Small intestine (tissue), 7 donors: ENCODE results near the gene PADI6. TPM values are rescaled to one million over a fixed set of nuclear protein-coding genes. Genes with fewer than 3 reads are reported as not detected.

Experiments used
- DNase-seq, 2 donors: peaks; one replicate each; pipeline versions ENCODE4 v3.0.0 to v3.0.0-alpha.2; 2013
- FAIRE-seq: peaks from 2 replicates; lab custom pipeline; 2012; peaks lifted over from hg19 to GRCh38; lab: Jason Lieb, UNC
- H3K27ac ChIP-seq, 3 donors: one replicate each; pipeline ENCODE4 v1.5.1; 2013; ENCODE audit warnings: low read length in 2 of 3, mild to moderate bottlenecking in 2 of 3, control low read depth in 1 of 3, inconsistent platforms in 1 of 3, low read depth in 1 of 3, moderate library complexity in 1 of 3
- H3K27me3 ChIP-seq, 3 donors: one replicate each; pipeline ENCODE4 v1.6.1; 2013; ENCODE audit warnings: low read length in 3 of 3, inconsistent platforms in 1 of 3; ENCODE audit not compliant: control insufficient read depth in 3 of 3, insufficient read depth in 3 of 3
- H3K36me3 ChIP-seq, 3 donors: one replicate each; pipeline ENCODE4 v1.6.1; 2013; ENCODE audit warnings: low read length in 3 of 3, inconsistent platforms in 1 of 3, low read depth in 1 of 3, mild to moderate bottlenecking in 1 of 3, moderate library complexity in 1 of 3; ENCODE audit not compliant: control insufficient read depth in 3 of 3, insufficient read depth in 2 of 3
- H3K4me1 ChIP-seq, 3 donors: one replicate each; pipeline ENCODE4 v1.6.1; 2013; ENCODE audit warnings: low read length in 2 of 3, inconsistent platforms in 1 of 3, low read depth in 1 of 3, mild to moderate bottlenecking in 1 of 3, moderate library complexity in 1 of 3; ENCODE audit not compliant: control insufficient read depth in 3 of 3, insufficient read depth in 2 of 3
- H3K4me3 ChIP-seq, 3 donors: one replicate each; pipeline ENCODE4 v1.5.1; 2013; ENCODE audit warnings: low read length in 3 of 3, control low read depth in 1 of 3, inconsistent platforms in 1 of 3, low read depth in 1 of 3, mild to moderate bottlenecking in 1 of 3, moderate library complexity in 1 of 3
- H3K9me3 ChIP-seq, 2 donors: one replicate each; pipeline ENCODE4 v1.6.1; 2013; ENCODE audit warnings: low read depth in 1 of 2, low read length in 1 of 2; ENCODE audit not compliant: control insufficient read depth in 2 of 2, insufficient read depth in 1 of 2
- WGBS, 3 donors: extraction: QIAGEN DNeasy Blood & Tissue Kit; methylation state at CpG; one replicate each; pipeline ENCODE4 v1.1.7; 2013; 5-methylcytosine and 5-hydroxymethylcytosine counted together
- polyA plus RNA-seq, 4 donors: library from polyadenylated mRNA; stranded (reverse) in 3 of 4; unstranded in 1 of 4; fragments of 200-250 nt in 3 of 4; fragments of 120-200 nt in 1 of 4; gene quantifications; one replicate each; pipeline versions ENCODE4 v1.2.1 to v1.2.3, GENCODE V29; 2013
- donor health status: healthy with polysubstance abuse.
- donor health status: control.
- donor health status: control.
- donor health status: Bipolar disorder and iron deficiency.
- donor health status: healthy.

The PADI6 gene
- polyA plus RNA-seq, 4 donors = not detected

- WGBS, 3 donors = 0 to 1% (median 1%) methylated on average over 53 to 78 of the region's 78 CpGs
- Histone ChIP-seq H3K4me3 (peak overlapping the region; percentile 82 to 93 (median 88)), H3K27me3 (peaks cover 0 to 16% (median 0%) of the 10 kb centered on the region in 3 donors), H3K27ac (peak overlapping the region; percentile 76 to 88 (median 81)), H3K36me3 (peaks cover 0 to 26% (median 0%) of the 10 kb centered on the region in 3 donors), H3K4me1 (peaks cover 0 to 11% (median 0%) of the 10 kb centered on the region in 3 donors), H3K9me3 (no peaks in the 10 kb centered on the region)
- DNase-seq = peak; percentile 57 to 83
- FAIRE-seq = no peak
Measured at GRCh38 chr1:17438318-17439249, 66.6 kb downstream of the PADI6 start.

DNA sequence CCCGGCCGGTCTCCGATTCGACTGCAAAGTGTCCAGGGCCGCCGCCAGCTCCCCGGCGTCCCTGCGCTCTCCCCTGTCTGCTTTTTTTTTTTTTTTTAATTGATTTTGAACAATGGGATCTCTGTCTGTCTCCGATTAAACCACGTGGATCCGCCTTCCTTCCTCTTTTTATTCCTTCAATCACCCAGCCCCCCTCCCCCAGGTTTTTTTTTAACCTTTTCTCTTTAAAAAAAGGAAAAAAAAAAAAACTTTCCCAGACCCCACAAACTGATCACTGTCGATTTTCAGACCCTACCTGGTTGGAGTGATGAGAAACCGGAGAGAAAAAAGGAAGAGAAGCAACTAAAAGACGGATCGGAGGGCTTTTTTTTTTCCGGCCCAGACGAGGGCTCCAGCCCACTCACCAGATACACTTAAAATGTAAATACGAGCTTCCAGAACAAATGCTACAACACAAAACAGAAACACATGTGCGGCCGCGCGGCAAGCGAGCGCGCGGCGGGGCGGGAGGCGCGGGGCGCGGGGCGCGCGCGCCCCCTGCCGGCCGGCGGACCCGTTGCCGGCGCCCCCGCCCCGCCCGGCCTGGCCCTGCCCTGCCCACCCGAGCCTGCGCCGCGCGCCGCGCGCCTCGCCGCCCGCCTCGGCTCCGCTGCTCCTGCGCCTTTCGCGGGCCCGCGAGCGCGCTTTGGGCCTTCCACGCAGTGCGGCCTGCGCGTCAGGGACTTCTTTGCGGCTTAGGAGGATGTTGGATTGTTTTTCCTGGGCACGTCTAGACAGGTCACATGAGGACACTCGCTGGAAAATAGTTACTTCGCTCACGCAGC lies 67.5 kb downstream of the PADI6 start, which contains the start of gene RCC2:
Gene RCC2 (minus strand): TSS at position 428 of the 824 bp plus-strand sequence. CDS start 1,163 bp downstream, outside the sequence.
- 0 to 1% (median 1%) methylated on average over 68 to 75 of the region's 75 CpGs for WGBS, 3 donors
- no peak for FAIRE-seq
- H3K27me3 ChIP-seq = peaks cover 0 to 16% (median 0%) of the 10 kb centered on the region in 3 donors
- peak; percentile 65 to 79 for DNase-seq
- peak within 1 kb of the TSS; percentile 76 to 88 (median 81) for H3K27ac ChIP-seq
- peak within 1 kb of the TSS; percentile 82 to 93 (median 88) for H3K4me3 ChIP-seq
- peaks cover 0 to 19% (median 0%) of the 10 kb centered on the region in 3 donors for H3K36me3 ChIP-seq
- H3K9me3 ChIP-seq = no peaks in the 10 kb centered on the region
- H3K4me1 ChIP-seq = peaks cover 0 to 11% (median 0%) of the 10 kb centered on the region in 3 donors

DNA sequence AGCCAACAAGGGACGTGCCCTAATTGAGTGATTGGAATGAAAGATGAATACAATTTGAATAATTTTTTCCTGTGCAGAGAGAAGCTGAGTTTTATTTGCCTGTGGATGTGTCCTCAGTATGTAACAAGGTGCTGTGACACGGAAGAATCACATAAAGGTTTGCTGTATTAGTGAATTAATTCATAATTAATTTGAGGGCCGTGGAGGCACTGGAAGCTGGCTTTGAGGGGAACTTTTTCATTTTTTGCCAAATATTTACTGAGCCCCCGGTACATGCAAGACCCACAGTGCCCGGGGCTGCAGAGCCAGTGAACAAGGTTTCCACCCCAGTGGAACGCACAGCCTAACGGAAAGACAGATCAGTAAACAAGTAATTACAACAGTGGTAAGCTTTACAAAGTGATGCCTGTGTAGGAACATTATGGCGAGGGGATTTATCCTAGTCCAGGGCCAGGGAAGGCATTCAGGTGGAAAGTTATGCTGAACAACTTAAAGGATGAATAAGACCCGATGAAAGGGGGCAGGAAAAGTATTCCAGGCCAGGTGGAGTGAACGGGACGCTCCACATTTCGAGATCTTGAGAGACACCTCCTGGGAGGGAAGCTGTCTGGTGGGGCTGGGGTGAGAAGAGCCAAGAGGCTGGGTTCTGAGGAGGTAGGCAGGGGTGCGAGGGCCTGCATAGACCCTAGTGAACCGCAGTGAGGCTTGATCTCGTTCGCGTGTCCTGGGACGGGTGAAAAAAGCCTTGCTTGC lies 68.3 kb downstream of the PADI6 start:
- Histone ChIP-seq H3K27ac (peak overlapping the region in 1 of 3 donors; percentile 73), H3K4me1 (peaks cover 0 to 11% (median 0%) of the 10 kb centered on the region in 3 donors), H3K27me3 (peaks cover 0 to 16% (median 0%) of the 10 kb centered on the region in 3 donors), H3K9me3 (no peaks in the 10 kb centered on the region), H3K36me3 (peaks cover 0 to 13% (median 0%) of the 10 kb centered on the region in 3 donors), H3K4me3 (peak overlapping the region; percentile 20 to 88 (median 82))
- WGBS, 3 donors = 61 to 70% (median 66%) methylated on average over 18 of the region's 18 CpGs
- peak in 1 of 2 donors; percentile 16 for DNase-seq
- no peak for FAIRE-seq

- FAIRE-seq (no peak), DNase-seq (no peak)
- WGBS, 3 donors = 81 to 93% (median 87%) methylated on average over 6 of the region's 6 CpGs
- Histone ChIP-seq H3K4me1 (peaks cover 0 to 11% (median 0%) of the 10 kb centered on the region in 3 donors), H3K9me3 (no peaks in the 10 kb centered on the region), H3K27me3 (peaks cover 0 to 16% (median 0%) of the 10 kb centered on the region in 3 donors), H3K36me3 (peaks cover 0 to 10% (median 0%) of the 10 kb centered on the region in 3 donors), H3K4me3 (no peak overlapping the region), H3K27ac (no peak overlapping the region)
Measured at GRCh38 chr1:17440827-17441168, 68.8 kb downstream of the PADI6 start.

DNA sequence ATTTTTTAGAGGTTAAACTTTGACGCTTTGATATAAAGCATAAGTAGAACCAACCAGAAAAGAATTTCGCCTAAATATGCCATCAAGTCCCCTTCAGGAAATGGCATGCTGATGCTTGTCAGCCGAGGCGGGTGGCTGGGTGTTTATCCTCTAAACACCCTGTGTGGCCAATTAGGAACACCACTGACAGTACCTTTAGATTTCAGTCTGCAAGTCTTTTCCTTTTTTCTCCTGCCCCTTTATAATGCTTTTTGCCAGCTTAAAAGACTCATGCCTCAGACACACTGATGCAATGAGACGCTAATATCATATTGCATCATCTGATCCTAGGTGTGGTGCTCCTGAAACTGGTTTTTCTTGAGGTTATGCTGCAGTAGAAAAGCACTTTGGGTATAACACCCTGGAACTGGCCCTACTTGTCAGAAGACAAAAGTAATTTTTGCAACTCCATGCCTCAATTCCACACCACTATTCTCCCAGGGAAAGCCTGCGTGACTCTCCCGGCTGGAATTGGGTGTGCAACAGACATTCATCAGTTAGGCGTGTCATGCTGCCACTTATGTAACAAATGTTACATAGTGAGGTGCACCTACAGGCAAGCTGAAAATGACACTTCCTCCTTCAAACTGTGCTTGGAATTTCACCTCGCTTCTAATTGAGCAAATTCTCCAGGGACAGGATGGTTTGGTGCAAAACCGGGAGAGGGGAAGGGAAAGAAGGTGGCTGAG lies 69.4 kb downstream of the PADI6 start:
- no peaks in the 10 kb centered on the region for H3K9me3 ChIP-seq
- 34 to 45% (median 45%) methylated on average over 10 of the region's 10 CpGs for WGBS, 3 donors
- no peak for FAIRE-seq
- peaks cover 0 to 16% (median 0%) of the 10 kb centered on the region in 3 donors for H3K27me3 ChIP-seq
- H3K4me1 ChIP-seq = peaks cover 0 to 11% (median 0%) of the 10 kb centered on the region in 3 donors
- H3K4me3 ChIP-seq = no peak overlapping the region
- peak; percentile 46 to 47 for DNase-seq
- no peak overlapping the region for H3K27ac ChIP-seq
- peaks cover 0 to 3% (median 0%) of the 10 kb centered on the region in 3 donors for H3K36me3 ChIP-seq

- no peaks in the 10 kb centered on the region for H3K9me3 ChIP-seq
- H3K4me3 ChIP-seq = no peak overlapping the region
- WGBS, 3 donors = 78 to 89% (median 84%) methylated on average over 4 of the region's 4 CpGs
- peaks cover 0 to 16% (median 0%) of the 10 kb centered on the region in 3 donors for H3K27me3 ChIP-seq
- no peak overlapping the region for H3K27ac ChIP-seq
- peaks cover 0 to 8% (median 0%) of the 10 kb centered on the region in 3 donors for H3K4me1 ChIP-seq
- H3K36me3 ChIP-seq = no peaks in the 10 kb centered on the region
- no peak for FAIRE-seq
- no peak for DNase-seq
Measured at GRCh38 chr1:17441993-17442357, 70.0 kb downstream of the PADI6 start.

DNA sequence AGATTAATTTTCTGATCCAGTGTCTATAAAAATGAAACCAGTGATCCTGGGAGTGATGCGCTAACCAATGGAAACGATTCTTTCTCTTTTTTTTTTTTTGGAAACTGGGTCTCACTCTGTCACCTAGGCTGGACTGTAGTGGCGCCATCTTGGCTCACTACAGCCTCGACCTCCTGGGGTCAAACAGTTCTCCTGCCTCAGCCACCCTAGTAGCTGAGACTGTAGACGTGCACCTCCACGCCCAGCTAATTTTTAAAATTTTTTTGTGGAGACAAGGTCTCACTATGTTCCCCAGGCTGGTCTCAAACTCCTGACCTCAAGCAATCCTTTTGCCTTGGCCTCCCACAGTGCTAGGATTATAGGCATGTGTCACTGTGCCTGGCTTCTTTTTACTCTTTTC lies 70.8 kb downstream of the PADI6 start:
- peaks cover 0 to 16% (median 0%) of the 10 kb centered on the region in 3 donors for H3K27me3 ChIP-seq
- no peak overlapping the region for H3K4me3 ChIP-seq
- WGBS, 3 donors = 80 to 85% (median 80%) methylated on average over 6 of the region's 6 CpGs
- H3K27ac ChIP-seq = no peak overlapping the region
- H3K36me3 ChIP-seq = no peaks in the 10 kb centered on the region
- FAIRE-seq (no peak), DNase-seq (no peak)
- no peaks in the 10 kb centered on the region for H3K9me3 ChIP-seq
- peaks cover 0 to 4% (median 0%) of the 10 kb centered on the region in 3 donors for H3K4me1 ChIP-seq
